ENCODE data around the gene CFAP47. TPM values are rescaled to one million over a fixed set of nuclear protein-coding genes. Genes with fewer than 3 reads are reported as not detected.

The CFAP47 gene
- total and polyA plus RNA-seq, 9 of the 15 experiments (the other 6 are each of a cell fraction or from before 2014, with no cell fraction given): 0.06 to 0.29 (median 0.13) TPM

GRCh38 chrX:35880601-35881000 is 38.9 kb upstream of the CFAP47 start:
- no peak for ATAC-seq
- BruUV-seq (replicated peaks): no TSS peak
- TF ChIP-seq U2AF2 (optimal IDR thresholded peaks at IDR 0.05; ENCODE audit: low read depth, low read length): no peak
- no peak for TF ChIP-seq ZNF717 (CRISPR knock-in tag; IDR thresholded peaks at IDR 0.05)
- no peak for TF ChIP-seq BCLAF1 (IDR thresholded peaks at IDR 0.05; ENCODE audit: borderline replicate concordance in 1 of 2, control insufficient read depth in 1 of 2, low read depth in 2 of 2, low read length in 1 of 2)
- no peak for TF ChIP-seq PCBP1 (IDR thresholded peaks at IDR 0.05; ENCODE audit: low read depth, low read length, poor library complexity, severe bottlenecking)
- no peak for TF ChIP-seq ZNF445 (CRISPR knock-in tag; IDR thresholded peaks at IDR 0.05; ENCODE audit: low read depth)
- no peak for TF ChIP-seq FOXP4 (CRISPR knock-in tag; IDR thresholded peaks at IDR 0.05; ENCODE audit: borderline replicate concordance)
- no peak for TF ChIP-seq NFIX (CRISPR knock-in tag; IDR thresholded peaks at IDR 0.05; ENCODE audit: low read depth)
- no peak for TF ChIP-seq OTX1 (CRISPR knock-in tag; IDR thresholded peaks at IDR 0.05)
- TF ChIP-seq KDM5B (IDR thresholded peaks at IDR 0.05; ENCODE audit: insufficient replicate concordance, low read depth, low read length): no peak
- TF ChIP-seq GTF3C2 (IDR thresholded peaks at IDR 0.05; ENCODE audit: borderline replicate concordance, extremely low read depth, insufficient read length): no peak
- no peak for TF ChIP-seq ZNF212 (CRISPR knock-in tag; IDR thresholded peaks at IDR 0.05)
- no peak for TF ChIP-seq TARDBP (IDR thresholded peaks at IDR 0.05)
- no peak for TF ChIP-seq EGR1 (conservative IDR thresholded peaks at IDR 0.05)
- TF ChIP-seq NR3C1 (CRISPR knock-in tag; IDR thresholded peaks at IDR 0.05): no peak
- TF ChIP-seq ERF (CRISPR knock-in tag; IDR thresholded peaks at IDR 0.05): no peak

More at GRCh38 chrX:35880601-35881000, 38.9 kb upstream of the CFAP47 start:
- FAIRE-seq (no peak), DNase-seq (ENCODE audit: extremely low read depth in 1 of 4, low spot score in 3 of 4) (no peak)
- Histone ChIP-seq H4K20me1 (replicated peaks; ENCODE audit: control insufficient read depth, insufficient read depth, low read length) (no peaks in the 10 kb centered on the region), H3K9me1 (ENCODE audit: control insufficient read depth, insufficient read depth, low read length) (no peaks in the 10 kb centered on the region), H3K9me3 (replicated peaks; ENCODE audit: control insufficient read depth, insufficient read depth, low read depth, low read length) (no peaks in the 10 kb centered on the region), H3K27me3 (ENCODE audit: control insufficient read depth in 2 of 2, insufficient read depth in 2 of 2, low read length in 2 of 2) (no peaks in the 10 kb centered on the region), H3K27ac (ENCODE audit: extremely low read depth, low read depth, low read length) (no peak overlapping the region), H3K4me1 (replicated peaks in 1 of 2; ENCODE audit: control insufficient read depth in 2 of 2, insufficient read depth in 2 of 2, low read length in 2 of 2) (no peaks in the 10 kb centered on the region), H2AFZ (ENCODE audit: low read depth, low read length) (no peak overlapping the region), H3K79me2 (ENCODE audit: control insufficient read depth, insufficient read depth, low read length) (no peaks in the 10 kb centered on the region), H3K36me3 (ENCODE audit: control insufficient read depth, insufficient read depth, low read length) (no peaks in the 10 kb centered on the region), H3K9ac (ENCODE audit: insufficient read depth in 1 of 2, low read depth in 2 of 2, low read length in 2 of 2) (no peak overlapping the region), H3K4me2 (ENCODE audit: insufficient read depth, low read length) (no peak overlapping the region), H3K4me3 (no peak overlapping the region)
- intact Hi-C loops (cut with micrococcal nuclease): no loop called here
- WGBS (ENCODE audit: insufficient coverage, low coverage, missing lambda C conversion rate): 0% methylated on average over 2 of the region's 2 CpGs
- ChIA-PET CTCF (ENCODE audit: low intra/inter-chr PET ratio) (no interaction called here), POLR2A (no interaction called here)
- in situ Hi-C loops (cut with MboI): no loop called here

All from K562 (cell line).